HG02798 (cell line): ENCODE results near the gene TMEM254.
"Not testable (repeated sequence)": the region's sequence is repeated elsewhere in the genome, so short reads cannot be mapped to it uniquely, and the experiment has no call there.

Experiments
- ATAC-seq: cut with Tn5 transposase; IDR thresholded peaks from one replicate; pipeline ENCODE4 v1.9.1; 2021; ENCODE audit warnings: mild to moderate bottlenecking; ENCODE audit not compliant: unreplicated experiment, poor library complexity

Gene TMEM254, protein sequence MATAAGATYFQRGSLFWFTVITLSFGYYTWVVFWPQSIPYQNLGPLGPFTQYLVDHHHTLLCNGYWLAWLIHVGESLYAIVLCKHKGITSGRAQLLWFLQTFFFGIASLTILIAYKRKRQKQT

DNA sequence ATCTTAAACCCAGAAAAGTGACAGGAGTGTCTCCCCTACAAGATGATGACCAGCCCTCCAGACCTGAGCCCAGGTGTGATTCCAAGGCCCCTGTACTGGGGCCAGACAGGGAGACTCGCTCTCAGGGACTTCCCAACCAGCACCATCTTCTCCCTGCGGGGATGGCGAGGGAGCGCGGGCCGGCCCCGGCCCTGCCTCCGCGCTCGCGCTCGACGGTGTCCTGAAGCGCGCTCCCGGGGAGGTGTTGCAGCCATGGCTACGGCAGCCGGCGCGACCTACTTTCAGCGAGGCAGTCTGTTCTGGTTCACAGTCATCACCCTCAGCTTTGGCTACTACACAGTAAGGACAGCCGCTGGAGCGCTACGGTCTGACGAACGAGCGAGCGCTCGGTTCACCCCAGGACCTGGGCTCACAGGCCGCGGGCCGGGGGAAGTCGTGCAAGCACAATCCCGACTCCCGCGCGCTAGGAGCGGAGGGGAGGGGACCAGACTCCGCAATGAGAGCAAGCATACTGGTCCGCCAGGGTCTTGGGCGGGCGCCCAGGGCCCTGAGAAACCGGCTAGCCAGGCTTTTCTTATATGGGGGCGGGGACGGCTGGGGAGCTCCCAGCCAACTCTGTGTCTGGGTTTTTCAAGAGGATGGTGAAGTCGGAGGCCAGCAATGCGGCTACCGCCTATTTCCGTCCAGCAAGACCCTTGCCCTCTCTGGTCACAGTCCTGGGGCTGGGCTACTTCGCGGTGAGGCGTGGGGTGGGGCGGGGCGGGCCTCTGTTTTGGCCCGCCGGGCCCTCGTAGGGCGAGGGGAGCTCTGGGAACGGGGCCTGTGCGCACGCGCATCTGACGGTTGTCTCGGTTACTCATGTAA is at the start of gene TMEM254:
TSS of gene TMEM254 (plus strand) at position 218 of the 864 bp plus-strand sequence. CDS start at position 253, 35 bp downstream.
- peak; percentile 86 for ATAC-seq

DNA sequence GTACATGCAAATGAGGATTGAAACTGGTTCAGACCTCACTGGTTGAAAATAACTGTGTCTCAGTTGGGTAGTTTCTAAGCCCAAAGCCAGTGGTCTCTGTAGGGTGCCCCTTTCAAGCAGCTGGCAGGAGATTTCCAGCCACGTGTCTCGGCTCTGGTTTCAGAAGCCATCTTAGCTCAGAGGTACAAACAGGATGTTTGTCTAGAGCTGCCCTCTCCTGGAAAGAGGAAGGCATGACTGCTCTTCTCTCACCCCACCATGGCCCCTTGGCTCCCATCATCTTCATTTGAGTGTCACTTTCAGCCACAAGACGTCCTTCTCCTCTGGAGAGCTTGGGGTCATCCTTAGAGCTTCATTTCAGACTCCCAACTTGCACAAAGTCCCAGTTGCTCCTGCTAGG is 49.3 kb upstream of the TMEM254 start:
- peak; percentile 82 for ATAC-seq

DNA sequence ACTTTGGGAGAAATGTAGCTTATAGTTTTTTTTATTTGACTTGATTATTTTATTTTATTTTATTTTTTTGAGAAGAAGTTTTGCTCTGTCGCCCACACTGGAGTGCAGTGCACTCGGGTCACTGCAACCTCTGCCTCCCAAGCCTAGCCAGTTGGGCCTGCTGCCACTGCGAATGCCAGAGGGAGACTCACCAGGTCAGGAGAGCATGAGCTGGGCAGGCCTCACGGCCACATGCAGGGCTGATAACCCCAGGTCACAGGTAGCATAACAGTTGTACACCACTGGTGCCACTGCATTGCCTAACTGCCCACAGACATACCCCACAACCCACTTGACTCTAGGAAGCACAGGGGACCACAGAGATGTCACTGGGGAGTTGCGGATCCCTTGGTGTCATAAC is 48.6 kb upstream of the TMEM254 start:
- ATAC-seq = not testable (repeated sequence)

DNA sequence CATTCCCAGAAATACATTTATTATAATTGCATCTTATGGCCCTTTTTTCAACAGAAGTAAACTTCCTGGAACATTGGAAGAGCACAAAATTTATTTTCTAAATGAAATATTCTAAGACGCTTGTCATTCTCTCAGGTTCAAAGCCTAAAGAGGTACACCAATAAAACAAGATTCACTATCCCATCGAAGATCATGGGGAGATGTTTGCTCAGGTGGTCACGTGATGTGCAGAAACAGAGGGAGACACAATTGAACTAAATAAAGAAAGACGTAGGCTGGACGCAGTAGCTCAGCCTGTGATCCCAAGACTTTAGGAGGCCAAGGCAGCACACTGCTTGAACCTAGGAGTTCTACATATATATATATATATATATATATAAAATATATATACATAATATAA is 46.0 kb upstream of the TMEM254 start:
- ATAC-seq = no peak

DNA sequence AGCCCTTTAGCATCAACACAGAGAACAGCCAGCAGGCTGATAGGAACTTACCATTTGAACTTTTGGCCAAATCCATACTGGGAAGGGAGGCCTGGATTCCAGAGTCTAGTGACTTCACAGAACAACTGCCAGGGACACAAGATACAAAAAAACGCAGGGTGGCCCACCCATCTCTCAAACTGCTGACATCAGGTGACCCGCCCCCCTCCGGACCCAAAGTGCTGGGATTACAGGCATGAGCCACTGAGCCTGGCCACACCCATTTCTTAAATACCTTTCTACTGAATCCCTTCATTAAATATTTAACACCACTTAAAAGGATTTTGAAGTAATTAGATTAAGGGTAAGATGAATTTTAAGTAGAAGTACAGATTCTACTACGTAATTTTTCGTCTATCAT is 43.7 kb upstream of the TMEM254 start:
- not testable (repeated sequence) for ATAC-seq

DNA sequence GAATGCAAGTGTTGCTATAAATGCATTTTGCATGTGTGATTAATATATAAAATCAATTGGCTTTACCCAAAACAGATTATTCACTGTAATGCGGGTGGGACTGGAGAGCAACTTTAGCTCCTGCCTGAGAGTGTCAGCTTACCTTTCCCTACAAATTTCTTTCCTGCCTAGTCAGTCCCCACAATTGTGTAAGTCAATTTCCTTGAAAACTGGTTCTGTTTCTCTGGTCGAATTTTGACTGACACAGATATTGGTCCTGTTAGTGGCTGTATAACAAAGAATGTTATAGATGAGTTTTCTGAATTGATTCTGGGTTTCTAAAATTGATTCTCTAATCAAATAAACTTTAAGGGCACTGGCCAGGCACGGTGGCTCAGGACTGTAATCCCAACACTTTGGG is 43.0 kb upstream of the TMEM254 start:
- ATAC-seq = not testable (repeated sequence)

DNA sequence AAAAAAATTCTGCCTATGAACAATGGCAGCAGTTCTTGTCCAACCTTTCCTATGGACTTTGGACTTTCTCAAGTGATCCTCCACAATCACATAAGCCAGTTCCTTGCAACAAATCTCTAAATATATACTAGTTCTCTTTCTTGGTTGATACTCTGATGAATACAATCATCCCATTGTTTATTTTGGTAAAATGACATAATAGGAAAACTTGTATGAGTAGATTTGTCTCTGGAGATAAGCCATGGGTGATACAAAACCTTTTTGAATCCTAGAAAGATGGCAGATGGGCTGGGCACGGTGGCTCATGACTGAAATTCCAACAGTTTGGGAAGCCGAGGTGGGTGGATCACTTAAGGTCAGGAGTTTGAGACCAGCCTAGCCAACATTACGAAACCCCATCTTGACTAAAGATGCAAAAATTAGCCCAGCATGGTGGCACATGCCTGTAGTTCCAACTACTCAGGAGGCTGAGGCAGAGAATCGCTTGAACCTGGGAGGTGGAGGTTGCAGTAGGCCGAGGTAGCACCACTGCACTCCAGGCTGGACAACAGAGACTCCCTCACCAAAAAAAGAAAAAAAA is 41.5 kb upstream of the TMEM254 start:
- ATAC-seq = not testable (repeated sequence)

DNA sequence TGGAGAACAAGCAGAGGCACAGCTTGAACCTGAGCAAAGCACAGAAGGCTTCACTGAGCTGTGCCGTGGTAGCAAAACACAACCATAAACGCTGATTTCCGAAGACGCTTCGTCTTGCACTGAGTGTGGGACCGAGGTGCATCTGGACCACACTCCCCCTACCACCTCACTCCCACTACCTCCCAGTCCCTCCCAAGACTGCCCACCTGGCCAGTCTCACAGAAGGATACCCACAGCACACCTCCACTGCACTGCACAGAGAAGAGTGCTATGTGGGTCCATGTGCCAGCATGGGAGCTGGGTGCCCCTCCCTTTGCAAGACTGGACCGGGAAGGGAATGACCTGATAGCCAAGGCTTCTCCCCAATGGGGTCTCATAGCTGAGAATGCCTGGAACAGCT is 40.2 kb upstream of the TMEM254 start:
- not testable (repeated sequence) for ATAC-seq

DNA sequence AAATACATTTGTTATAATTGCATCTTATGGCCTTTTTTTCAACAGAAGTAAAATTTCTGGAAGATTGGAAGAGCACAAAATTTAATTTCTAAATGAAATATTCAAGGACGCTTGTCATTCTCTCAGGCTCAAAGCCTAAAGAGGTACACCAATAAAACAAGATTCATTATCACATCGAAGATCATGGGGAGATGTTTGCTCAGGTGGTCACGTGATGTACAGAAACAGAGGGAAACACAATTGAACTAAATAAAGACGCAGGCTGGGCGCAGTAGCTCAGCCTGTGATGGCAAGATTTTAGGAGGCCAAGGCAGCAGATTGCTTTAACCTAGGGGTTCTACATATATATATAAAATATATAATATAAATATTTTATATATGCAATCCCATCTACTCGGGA is 37.3 kb upstream of the TMEM254 start:
- ATAC-seq = no peak

DNA sequence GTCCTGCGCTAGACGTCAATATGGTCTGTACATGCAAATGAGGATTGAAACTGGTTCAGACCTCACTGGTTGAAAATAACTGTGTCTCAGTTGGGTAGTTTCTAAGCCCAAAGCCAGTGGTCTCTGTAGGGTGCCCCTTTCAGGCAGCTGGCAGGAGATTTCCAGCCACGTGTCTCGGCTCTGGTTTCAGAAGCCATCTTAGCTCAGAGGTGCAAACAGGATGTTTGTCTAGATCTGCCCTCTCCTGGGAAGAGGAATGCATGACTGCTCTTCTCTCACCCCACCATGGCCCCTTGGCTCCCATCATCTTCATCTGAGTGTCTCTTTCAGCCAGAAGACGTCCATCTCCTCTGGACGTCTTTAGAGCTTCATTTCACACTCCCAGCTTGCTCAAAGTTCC is 33.5 kb upstream of the TMEM254 start:
- ATAC-seq = peak; percentile 51

DNA sequence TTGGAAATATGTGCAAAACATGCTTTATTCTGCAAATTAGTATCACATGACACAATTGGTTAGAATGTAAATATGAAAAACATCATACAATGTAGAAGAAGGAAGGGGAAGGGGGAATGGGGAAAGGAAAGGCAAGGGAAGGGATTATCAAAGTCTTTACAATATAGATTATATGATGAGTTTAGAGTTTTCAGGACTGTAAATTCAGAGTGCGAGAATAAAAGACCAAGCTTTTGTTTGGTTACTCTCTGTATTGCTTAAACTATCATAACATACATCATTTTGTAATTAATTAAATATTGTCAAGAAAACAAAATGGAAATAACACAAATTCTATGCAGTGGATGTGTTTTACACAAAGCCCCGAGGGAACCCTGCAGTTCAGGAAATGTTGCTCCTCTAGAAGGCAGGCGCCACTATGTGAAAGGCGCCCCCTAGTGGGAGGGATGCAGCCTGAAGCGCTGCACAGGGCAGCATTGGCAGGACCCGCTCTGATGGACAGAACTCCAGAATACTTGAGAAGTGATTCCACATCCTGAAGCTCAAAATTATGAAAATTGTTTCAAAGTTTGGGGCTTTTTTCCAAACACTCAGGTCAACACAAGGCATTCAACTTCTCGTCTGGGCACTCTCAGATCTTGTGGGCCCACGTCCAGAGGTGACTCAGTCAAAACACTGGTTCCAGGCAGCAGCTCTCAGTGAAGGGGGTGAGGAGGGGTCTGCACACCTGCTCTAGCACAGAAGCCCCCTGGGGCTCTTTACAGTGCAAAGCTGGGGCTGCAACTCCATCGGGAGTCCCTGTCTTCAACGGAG is 31.6 kb upstream of the TMEM254 start:
- ATAC-seq = peak; percentile 77

DNA sequence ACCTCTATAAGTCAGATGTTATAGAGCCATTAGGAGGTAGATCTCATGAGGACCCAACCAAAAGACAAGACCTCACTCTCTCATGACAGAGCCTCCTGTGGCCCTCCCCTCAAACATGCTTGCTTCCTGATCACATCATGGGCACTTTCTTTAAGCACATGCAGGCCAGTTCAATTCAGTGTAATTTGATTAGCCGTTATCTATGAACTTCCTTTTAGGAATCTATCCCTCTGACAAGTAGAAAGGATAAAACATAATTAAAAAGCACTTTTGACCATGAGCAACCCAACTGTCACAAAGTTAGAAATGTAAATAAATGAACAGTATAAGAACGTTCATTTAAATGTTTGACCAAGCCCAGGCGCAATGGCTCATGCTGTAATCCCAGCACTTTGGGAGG is 27.7 kb upstream of the TMEM254 start:
- ATAC-seq = no peak

DNA sequence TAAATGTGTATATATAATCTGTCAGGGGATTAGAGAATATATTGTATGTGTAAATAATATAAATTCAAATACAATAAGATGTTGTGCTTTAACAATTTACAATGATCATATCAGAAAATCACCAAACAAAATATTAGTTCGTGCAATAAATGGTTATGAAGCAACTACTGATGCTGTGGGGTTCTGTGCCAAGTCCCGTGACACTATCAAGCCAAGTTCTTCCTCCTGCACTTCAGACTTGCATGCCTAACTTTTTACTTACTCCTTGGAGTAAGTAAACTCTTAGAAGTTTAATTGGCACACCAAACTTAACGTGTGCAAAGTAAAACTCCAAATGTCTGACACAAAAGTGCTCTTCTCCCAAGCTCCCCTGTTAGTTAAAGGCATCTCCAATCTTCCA is 26.5 kb upstream of the TMEM254 start:
- ATAC-seq = no peak

DNA sequence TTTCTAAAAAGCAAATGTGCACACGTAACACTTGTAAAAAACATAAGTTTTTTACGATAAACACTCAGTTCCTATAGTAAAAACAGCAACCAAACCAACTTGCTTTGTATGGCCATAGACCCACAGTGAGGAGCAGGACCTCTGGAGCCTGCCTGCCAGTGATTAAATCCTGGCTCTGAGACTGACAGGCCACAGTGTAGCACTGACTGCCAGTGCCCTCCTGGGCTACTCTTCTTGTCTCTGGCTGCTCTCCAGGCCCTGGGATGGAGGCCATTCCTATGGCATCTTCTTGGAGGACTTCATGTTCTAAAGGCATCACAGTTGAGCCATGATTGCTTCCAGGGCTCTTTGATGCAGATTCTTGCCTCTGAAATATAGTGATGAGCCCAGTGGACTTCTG is 22.7 kb upstream of the TMEM254 start:
- no peak for ATAC-seq

DNA sequence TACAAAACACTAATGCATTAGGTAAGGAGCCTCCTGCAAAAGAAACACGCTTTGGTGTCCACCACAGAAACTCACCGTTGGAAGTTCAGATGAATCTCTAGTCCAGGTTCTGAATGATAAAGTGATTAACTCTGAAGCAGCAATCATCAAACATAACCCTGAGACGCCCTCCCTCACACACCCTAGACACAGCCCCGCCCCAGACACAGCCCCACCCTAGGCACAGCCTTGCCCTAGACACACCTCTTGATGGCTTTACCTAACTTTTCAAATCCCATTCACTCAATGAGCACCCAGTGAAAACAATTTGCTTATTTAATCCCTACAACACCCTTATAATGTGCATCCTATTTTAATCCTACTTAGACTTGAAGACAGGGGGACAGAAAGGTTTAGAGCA is 21.3 kb upstream of the TMEM254 start:
- no peak for ATAC-seq

DNA sequence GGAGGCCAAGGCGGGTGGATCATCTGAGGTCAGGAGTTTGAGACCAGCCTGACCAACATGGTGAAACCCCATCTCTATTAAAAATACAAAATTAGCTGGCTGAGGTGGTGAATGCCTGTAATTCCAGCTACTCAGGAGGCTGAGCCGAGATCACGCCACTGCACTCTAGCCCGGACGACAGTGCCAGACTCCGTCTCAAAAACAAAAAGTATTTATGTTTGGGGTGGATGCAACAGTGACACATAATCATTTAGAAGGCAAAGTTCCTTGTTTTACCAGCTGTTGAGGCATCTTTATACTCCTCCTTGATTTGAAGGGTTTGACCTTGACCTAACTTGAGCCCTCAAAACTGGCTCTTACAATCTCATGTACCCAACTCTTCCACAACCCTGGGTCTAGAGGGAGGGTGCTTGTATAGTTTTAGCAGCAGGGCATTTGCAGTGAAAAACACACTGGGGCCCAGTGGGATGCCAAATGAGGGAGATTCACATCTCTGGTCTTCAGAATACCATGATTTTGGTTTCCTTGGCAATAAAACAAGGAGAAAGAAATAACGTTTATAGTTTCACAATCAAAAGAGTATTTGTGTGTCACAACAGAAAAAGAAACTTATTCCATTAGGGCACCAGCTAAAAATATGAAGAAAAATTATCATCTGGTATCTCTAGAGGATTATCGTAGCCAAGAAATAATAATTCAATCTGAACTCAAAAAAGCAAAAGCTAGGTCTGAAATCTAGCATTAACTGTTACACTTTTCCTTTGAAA is 14.2 kb upstream of the TMEM254 start:
- no peak for ATAC-seq

DNA sequence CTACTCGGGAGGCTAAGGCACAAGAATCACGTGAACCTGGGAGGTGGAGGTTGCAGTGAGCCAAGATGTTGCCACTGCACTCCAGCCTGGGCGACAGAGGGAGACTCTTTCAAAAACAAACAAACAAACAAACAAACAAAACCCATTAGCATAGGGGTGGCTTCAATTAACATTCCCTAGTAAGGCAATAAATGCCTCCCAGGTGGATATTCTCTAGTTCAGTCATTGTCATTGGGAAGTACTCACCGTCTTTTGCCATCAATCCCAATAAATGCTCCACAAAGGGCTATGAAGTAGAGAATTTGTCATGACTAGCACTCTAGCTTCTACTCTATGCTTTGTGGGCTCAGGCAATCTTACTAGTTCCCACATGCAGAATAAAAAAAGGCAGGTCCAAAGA is 11.7 kb upstream of the TMEM254 start:
- no peak for ATAC-seq

DNA sequence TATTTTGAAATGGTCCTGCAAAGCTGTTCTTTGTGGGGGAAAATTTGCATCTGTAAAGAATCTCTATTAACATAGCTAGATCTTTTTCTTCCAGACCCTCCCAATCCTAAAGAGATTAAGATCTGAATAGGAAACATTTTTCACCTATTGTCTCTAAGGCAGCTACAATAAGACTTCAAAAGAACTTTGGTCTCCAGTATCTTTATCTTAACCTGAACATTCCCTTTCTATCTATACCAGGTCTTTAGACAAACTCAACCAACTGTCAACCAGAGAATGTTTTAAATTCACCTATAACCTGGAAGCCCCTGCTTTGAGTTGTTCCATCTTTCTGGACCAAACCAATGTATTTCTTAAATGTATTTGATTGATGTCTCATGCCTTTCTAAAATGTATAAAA is 10.6 kb upstream of the TMEM254 start:
- not testable (repeated sequence) for ATAC-seq

DNA sequence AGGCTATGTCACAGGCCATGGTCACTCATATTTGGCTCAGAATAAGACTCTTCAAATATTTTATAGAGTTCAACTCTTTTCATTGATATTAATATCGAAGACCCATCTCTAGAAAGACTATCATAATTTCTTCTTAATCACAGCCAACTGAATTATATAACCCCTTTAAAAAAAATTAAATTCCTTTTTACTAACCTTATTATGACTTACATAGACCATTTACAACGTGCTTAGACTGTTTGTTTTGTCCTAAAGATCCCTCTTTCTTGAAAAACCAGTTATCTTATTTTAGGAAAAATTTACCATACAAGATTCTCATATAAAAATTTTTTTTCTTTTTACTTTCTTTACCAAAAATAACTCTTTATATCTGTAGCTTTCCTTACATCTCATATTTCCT is 10.2 kb upstream of the TMEM254 start:
- no peak for ATAC-seq

DNA sequence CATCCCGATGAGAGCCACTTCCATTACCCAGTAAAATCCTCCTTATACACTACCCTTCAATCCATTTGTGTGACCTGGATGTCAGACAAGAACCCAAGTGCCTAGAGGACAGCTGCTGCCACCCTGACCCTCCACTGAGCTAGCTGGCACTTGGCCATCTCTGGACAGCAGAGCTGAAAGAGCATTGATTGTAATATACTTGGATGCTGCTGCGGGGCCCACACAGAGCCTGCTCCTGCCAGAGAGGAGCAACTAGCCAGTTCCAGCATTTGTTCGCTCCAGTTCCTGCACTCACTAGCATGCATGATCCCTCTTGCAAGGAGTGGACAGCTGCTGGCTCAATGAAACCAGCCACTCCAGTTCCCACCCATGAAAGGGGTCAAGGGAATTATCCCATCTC is 8.4 kb upstream of the TMEM254 start:
- ATAC-seq = no peak
